HG03565 (cell line): Measurements from ENCODE around the gene CDK4.
"Not testable (repeated sequence)": the region's sequence is repeated elsewhere in the genome, so short reads cannot be mapped to it uniquely, and the experiment has no call there.

ENCODE experiments used
- ATAC-seq: cut with Tn5 transposase; IDR thresholded peaks from one replicate; pipeline ENCODE4 v1.9.1; 2021; ENCODE audit warnings: mild to moderate bottlenecking, moderate library complexity; ENCODE audit not compliant: unreplicated experiment

CDK4 gene

DNA sequence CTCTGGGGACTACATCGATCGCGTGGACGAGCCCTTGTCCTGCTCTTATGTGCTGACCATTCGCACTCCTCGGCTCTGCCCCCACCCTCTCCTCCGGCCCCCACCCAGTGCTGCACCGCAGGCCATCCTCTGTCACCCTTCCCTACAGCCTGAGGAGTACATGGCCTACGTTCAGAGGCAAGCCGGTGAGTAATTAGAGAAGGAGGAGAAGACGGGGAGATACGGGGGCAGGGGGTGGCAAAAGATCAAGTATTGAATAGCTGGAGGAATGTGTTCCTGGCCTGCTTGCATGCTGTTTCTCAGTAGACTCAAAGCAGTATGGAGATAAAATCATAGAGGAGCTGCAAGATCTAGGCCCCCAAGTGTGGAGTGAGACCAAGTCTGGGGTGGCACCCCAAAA, 36.3 kb downstream of the CDK4 start:
- no peak for ATAC-seq

DNA sequence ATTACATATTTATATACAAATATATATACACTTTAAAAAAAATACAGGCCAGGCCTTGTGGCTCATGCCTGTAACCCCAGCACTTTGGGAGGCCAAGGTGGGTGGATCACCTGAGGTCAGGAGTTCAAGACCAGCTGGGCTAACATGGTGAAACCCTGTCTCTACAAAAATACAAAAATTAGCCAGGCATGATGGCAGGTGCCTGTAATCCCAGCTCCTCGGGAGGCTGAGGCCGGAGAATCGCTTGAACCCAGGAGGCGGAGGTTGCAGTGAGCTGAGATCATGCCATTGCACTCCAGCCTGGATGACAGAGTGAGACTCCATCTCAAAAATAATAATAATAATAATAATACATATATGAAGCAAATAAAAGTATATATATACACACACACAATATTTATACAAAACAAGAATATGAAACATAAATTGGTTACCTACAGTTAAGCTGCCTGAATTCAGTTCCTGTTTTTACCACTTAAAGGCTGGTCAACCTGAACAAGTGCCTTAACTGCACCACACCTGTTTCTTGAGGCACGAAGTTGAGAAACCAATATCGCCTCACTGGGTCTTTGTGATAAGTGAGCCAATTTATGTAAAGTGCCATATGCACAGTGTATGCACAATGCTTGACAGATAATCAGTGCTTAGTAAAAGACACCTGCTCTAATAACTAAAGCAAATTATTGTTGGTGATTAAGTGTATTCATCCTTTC, 36.9 kb downstream of the CDK4 start:
- not testable (repeated sequence) for ATAC-seq

DNA sequence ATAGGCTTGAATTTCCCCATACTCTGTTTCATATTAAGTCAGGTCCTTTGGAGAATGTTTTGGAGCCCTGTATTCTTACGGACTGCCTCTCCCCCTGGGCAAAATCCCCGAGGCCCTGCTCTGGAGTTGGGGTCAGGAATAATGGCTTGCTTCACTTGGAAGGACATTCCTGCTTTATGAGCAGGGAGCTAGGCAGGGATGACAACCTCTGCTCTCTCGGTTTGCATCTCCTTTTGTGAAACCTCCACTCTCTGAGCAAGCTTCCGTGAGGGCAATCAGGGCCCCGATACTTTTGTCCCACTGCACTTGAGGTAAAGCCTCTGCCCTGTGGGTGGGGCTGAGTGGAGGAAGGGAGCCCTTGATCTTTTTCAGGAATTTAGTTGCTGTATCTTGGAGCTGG, 38.9 kb downstream of the CDK4 start:
- no peak for ATAC-seq

DNA sequence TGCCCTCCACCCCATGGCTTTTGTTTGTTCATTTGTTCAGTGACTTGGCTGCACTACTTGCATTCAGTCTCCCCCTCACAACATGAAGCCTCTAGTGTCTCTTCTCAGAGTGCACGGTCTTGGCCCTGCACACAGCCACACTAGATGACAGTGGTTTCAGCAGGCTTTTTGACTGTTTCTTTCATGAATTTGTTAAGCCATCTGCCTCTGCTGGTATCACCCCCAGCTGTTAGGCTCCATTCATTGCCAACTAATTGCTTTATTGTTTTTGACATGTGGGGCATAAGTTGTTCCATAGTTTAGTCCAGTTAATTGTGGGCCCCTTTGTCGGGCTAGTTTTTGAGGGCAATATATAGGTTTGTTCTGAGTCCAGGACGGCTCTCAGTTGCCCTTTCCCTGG, 39.4 kb downstream of the CDK4 start:
- ATAC-seq = no peak

DNA sequence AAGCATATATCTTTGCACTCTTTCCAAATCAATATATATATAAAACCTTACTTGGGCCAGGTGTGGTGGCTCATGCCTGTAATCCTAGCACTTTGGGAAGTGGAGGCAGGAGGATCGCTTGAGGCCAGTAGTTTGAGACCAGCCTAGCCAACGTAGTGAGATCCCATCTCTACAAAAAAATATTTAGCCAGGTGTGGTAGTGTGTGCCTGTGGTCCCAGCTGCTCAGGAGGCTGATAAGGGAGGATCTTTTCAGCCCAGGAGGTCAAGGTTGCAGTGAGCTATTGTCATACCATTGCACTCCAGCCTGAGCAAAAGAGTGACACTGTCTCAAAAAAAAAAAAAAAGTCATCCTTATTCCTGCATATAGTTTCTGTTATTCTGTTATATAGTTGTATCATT, 43.8 kb downstream of the CDK4 start:
- no peak for ATAC-seq

DNA sequence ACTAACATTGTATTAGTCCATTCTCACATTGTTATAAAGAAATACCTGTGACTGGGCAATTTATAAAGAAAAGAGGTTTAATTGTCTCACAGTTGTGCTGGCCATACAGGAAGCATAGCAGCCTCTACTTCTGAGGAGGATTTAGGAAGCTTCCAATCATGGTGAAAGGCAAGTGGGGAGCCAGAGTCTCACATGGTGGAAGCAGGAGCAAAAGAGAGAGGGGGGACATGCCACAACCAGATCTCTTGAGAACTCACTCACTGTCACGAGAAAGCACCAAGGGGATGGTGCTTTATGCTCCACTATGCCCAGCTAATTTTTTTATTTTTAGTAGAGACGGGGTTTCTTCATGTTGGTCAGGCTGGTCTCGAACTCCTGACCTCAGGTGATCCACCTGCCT, 44.9 kb downstream of the CDK4 start:
- ATAC-seq = no peak

DNA sequence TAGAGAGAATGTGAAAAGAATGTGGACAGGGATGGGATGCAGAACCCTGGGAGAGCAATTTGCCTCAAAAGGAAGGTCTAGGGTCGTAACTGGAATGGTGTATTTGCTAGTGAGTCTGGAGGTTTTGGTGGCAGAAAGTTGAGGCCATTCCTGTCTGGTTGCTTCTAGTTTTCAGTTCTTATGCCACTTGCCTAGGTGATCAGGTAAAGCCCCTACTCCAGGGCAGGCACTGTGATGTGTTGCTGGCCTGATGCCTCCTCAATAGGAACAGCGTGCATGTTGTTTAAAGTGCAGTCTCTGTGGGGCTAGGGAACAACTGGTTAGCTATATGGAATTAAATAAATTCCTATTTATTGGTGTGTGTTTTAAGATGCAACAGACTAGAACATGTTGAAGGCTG, 51.8 kb downstream of the CDK4 start:
- no peak for ATAC-seq

DNA sequence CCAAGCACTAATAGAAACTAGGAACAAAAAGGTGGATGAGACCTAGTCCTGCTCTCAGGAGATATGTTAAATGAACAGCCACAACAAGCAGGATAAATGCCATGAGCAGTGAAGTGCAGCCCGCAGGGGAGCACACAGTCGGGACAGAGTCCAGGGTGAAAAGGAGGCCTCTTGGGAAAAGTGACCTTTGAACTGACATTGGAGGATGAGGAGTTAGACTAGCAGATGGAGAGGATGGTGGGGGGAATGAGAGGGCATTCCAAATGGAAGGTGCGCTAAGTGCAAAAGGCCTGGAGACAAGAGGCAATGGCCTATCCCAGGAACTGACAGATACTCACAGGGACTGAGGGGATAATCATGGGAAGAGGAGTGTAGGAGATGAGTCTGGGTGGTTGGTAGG, 53.7 kb downstream of the CDK4 start:
- ATAC-seq = no peak
